ENCODE measurements around the gene ICAM3.
A peak's percentile ranks its signal among the peaks of the same experiment; 100 is the strongest.
"Not testable (repeated sequence)": the region's sequence is repeated elsewhere in the genome, so short reads cannot be mapped to it uniquely, and the experiment has no call there.

ICAM3 gene, protein sequence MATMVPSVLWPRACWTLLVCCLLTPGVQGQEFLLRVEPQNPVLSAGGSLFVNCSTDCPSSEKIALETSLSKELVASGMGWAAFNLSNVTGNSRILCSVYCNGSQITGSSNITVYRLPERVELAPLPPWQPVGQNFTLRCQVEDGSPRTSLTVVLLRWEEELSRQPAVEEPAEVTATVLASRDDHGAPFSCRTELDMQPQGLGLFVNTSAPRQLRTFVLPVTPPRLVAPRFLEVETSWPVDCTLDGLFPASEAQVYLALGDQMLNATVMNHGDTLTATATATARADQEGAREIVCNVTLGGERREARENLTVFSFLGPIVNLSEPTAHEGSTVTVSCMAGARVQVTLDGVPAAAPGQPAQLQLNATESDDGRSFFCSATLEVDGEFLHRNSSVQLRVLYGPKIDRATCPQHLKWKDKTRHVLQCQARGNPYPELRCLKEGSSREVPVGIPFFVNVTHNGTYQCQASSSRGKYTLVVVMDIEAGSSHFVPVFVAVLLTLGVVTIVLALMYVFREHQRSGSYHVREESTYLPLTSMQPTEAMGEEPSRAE

DNA sequence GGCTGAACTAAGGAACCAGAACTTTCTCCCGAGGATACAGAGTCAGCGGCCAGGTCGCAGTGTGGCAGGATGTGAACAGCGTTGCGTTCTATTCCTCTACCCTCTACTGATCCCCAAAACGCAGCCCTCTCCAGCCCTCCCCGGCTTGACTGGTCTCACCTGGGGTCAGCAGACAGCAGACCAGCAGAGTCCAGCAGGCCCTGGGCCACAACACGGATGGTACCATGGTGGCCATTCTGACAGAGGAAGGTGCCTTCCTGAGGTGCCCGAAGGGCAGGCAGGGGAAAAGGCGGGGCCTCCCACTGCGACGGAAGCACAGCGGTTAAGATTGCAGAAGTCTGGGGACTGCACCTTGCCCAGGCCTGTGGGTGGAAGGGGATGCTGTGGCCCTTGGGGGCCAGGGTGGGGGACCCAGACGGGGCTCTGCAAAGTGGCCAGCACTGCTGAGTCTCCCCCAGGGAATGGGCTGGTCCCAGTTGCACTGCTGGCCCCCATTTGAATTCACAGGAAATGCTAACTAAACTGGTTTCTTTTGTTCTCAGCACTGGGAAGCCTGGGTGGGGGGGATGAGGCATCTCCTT lies at the start of gene ICAM3:
Gene ICAM3 (minus strand): TSS at position 245 of the 581 bp plus-strand sequence. CDS start 10 bp downstream, at position 235.
- Histone ChIP-seq H3K27me3 (ENCODE audit: control insufficient read depth, insufficient read depth, low read length) (peaks cover 2% of the 10 kb centered on the region), H3K9me3 (ENCODE audit: control insufficient read depth, insufficient read depth, low read length) (no peaks in the 10 kb centered on the region), H3K4me3 (ENCODE audit: low read depth, low read length) (no peak within 1 kb of the TSS), H3K9ac (ENCODE audit: low read depth, low read length) (no peak within 1 kb of the TSS), H3K36me3 (ENCODE audit: control insufficient read depth, insufficient read depth, low read length) (no peaks in the 10 kb centered on the region), H3K4me1 (ENCODE audit: control insufficient read depth, insufficient read depth, low read length) (peaks cover 5% of the 10 kb centered on the region)

DNA sequence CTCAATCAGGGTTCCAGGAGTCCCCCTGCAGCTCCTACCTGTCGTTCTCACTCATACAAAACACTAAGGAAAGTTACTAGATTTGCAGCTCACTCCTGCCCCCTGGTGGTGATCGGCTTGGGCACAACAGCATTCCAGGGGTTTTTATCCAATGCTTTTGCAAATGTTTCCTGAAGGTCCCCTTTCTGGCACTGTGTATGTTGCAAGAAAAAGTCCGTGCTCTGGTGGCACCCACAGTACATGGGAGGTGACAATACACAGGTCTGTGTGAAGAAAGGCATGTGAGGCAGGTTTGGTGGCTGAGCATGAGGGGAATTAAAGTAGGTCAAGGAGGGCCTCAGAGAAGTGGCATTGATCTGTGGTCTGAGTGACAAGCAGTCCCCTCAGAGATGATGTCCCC lies 49.5 kb upstream of the ICAM3 start:
- H3K4me1 ChIP-seq (ENCODE audit: control insufficient read depth, insufficient read depth, low read length) = no peaks in the 10 kb centered on the region
- no peaks in the 10 kb centered on the region for H3K9me3 ChIP-seq (ENCODE audit: control insufficient read depth, insufficient read depth, low read length)
- H3K36me3 ChIP-seq (ENCODE audit: control insufficient read depth, insufficient read depth, low read length) = peaks cover 17% of the 10 kb centered on the region
- no peak overlapping the region for H3K9ac ChIP-seq (ENCODE audit: low read depth, low read length)
- H3K4me3 ChIP-seq (ENCODE audit: low read depth, low read length) = no peak overlapping the region
- no peaks in the 10 kb centered on the region for H3K27me3 ChIP-seq (ENCODE audit: control insufficient read depth, insufficient read depth, low read length)

DNA sequence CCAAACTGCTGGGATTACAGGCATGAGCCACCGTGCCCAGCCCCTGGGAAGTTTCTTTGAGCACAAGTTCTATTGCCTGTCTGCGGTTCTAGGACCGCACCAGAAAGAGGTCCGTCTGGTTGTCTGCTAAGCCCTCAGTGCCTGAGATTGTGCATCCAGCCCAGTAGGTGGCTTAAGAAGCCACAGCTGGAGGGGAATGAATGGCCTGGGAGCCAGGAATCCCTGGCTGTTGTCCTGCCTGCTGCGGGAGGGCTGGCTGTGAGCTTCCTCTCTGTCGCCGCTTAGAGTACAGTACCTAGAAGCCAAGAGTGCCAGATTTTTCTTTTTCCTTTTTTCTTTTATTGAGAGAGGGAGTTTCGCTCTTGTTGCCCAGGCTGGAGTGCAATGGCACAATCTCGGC lies 45.2 kb upstream of the ICAM3 start:
- Histone ChIP-seq H3K4me3 (ENCODE audit: low read depth, low read length) (no peak overlapping the region), H3K36me3 (ENCODE audit: control insufficient read depth, insufficient read depth, low read length) (no peaks in the 10 kb centered on the region), H3K9me3 (ENCODE audit: control insufficient read depth, insufficient read depth, low read length) (no peaks in the 10 kb centered on the region), H3K4me1 (ENCODE audit: control insufficient read depth, insufficient read depth, low read length) (peaks cover 2% of the 10 kb centered on the region), H3K9ac (ENCODE audit: low read depth, low read length) (no peak overlapping the region), H3K27me3 (ENCODE audit: control insufficient read depth, insufficient read depth, low read length) (no peaks in the 10 kb centered on the region)

DNA sequence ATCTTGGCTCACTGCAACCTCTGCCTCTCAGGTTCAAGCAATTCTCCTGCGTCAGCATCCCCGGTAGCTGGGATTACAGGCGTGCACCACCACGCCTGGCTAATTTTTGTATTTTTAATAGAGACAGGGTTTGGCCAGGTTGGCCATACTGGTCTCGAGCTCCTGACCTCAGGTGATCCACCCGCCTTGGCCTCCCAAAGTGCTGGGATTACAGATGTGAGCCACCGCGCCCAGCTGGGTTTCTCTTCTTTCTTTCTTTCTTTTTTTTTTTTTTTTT lies 43.7 kb upstream of the ICAM3 start:
- H3K9me3 ChIP-seq (ENCODE audit: control insufficient read depth, insufficient read depth, low read length); H3K4me1 ChIP-seq (ENCODE audit: control insufficient read depth, insufficient read depth, low read length); H3K9ac ChIP-seq (ENCODE audit: low read depth, low read length); H3K27me3 ChIP-seq (ENCODE audit: control insufficient read depth, insufficient read depth, low read length); H3K4me3 ChIP-seq (ENCODE audit: low read depth, low read length); H3K36me3 ChIP-seq (ENCODE audit: control insufficient read depth, insufficient read depth, low read length): not testable (repeated sequence)

DNA sequence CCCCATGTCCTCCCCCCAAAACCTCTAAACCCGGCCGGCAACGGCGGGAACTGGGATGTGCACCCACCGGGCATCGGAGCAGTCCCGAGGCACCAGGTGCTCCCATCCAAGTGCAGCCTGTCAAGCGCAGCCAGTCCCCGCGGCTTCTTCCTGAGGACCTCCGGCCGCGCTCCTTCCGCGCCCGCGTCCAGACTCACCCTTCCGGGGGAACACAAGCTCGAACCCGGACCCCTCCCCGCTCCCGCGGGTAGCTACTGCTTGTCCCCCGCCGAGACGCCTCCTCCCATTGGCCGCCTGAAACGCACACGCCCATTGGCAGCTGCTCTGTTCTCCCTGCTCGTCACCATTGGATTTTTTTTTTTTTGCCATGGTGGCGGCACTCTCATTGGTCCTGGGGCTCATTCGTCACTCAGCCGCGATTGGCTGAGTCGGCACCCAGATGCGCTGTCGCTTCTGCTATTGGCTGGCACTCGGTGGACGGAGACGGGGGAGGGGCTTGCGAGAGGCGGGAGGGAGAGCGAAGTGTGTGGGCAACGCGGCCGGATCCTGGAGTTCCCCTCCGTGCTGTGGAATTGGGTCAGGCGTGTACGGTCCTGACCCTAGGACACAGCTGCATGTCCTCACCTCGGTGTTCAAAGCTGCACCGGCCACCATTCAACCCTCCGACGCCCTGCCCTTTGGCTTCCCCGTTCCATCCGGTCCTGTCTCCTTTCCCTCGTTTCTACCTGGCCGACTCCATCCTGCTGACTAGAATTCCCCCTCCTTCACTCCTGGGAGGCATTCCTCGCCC lies 41.1 kb upstream of the ICAM3 start, which contains the start of gene TYK2:
Gene TYK2 (minus strand): TSS at position 260 of the 790 bp plus-strand sequence. CDS start 2,166 bp downstream, outside the sequence.
- peak within 1 kb of the TSS; percentile 95 for H3K4me3 ChIP-seq (ENCODE audit: low read depth, low read length)
- H3K9me3 ChIP-seq (ENCODE audit: control insufficient read depth, insufficient read depth, low read length) = no peaks in the 10 kb centered on the region
- H3K9ac ChIP-seq (ENCODE audit: low read depth, low read length) = peak within 1 kb of the TSS; percentile 87
- peaks cover 9% of the 10 kb centered on the region for H3K36me3 ChIP-seq (ENCODE audit: control insufficient read depth, insufficient read depth, low read length)
- H3K4me1 ChIP-seq (ENCODE audit: control insufficient read depth, insufficient read depth, low read length) = peaks cover 2% of the 10 kb centered on the region
- no peaks in the 10 kb centered on the region for H3K27me3 ChIP-seq (ENCODE audit: control insufficient read depth, insufficient read depth, low read length)

DNA sequence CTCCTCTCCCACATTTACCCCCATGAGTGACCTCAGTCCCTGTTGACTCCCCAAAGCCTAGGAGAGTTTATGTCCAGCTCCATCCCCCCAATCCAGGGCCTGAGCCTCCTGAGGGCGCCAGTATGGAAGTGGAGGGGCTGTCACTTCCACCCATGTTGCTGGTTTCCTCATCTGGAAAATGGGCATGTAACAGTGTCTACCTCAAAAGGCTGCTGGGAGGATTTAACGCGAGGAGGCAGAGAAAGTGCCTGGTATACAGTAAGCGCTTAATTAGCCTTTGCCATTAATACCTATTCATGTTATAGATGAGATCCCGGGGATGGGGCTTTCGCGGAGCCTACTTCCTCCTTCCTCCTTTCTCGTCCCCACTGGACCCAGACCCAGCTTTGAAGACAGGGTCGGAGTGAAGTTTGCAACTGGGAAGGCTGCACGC lies 40.5 kb upstream of the ICAM3 start:
- Histone ChIP-seq H3K9me3 (ENCODE audit: control insufficient read depth, insufficient read depth, low read length) (no peaks in the 10 kb centered on the region), H3K27me3 (ENCODE audit: control insufficient read depth, insufficient read depth, low read length) (no peaks in the 10 kb centered on the region), H3K4me1 (ENCODE audit: control insufficient read depth, insufficient read depth, low read length) (peaks cover 2% of the 10 kb centered on the region), H3K4me3 (ENCODE audit: low read depth, low read length) (peak overlapping the region; percentile 95), H3K9ac (ENCODE audit: low read depth, low read length) (peak overlapping the region; percentile 87), H3K36me3 (ENCODE audit: control insufficient read depth, insufficient read depth, low read length) (peaks cover 9% of the 10 kb centered on the region)

DNA sequence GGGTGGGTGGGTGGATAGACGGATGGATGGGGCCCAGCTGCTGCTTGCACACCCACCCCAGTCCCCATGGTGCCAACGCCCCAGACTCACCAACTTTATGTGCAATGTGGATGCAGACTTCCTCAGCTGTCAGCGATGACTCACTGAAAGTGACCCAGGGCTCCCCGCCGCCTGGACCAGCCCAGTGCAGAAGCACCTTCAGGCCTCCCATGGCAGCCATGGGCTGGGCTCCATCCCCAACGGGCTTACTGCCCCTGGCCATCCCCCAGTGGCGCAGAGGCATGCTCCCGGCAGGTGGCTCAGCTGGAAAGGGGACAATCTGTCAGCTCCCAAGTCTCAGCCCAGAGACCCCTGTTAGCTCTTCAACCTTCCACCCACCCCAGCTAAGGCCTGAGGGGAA lies 38.7 kb upstream of the ICAM3 start:
- Histone ChIP-seq H3K36me3 (ENCODE audit: control insufficient read depth, insufficient read depth, low read length) (peaks cover 9% of the 10 kb centered on the region), H3K9ac (ENCODE audit: low read depth, low read length) (no peak overlapping the region), H3K9me3 (ENCODE audit: control insufficient read depth, insufficient read depth, low read length) (no peaks in the 10 kb centered on the region), H3K4me1 (ENCODE audit: control insufficient read depth, insufficient read depth, low read length) (peaks cover 2% of the 10 kb centered on the region), H3K27me3 (ENCODE audit: control insufficient read depth, insufficient read depth, low read length) (no peaks in the 10 kb centered on the region), H3K4me3 (ENCODE audit: low read depth, low read length) (no peak overlapping the region)

DNA sequence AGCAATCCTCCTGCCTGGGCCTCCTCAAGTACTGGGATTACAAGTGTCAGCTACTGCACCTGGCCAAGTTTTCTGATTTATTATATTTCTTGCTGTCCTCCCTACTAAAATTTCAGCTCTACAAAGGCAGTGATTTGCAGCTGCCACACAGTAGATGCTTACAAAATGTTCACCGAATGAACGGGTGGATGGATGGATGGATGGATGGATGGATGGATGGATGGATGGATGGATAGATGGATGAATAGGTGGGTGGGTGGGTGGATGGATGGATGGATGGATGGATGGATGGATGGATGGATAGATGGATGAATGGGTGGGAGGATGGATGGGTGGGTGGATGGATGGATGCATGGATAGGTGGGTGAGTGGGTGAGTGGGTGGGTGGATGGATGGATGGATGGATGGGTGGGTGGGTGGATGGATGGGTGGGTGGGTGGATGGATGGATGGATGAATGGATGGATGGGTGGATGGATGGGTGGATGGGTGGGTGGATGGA lies 37.8 kb upstream of the ICAM3 start:
- H3K4me1 ChIP-seq (ENCODE audit: control insufficient read depth, insufficient read depth, low read length); H3K9ac ChIP-seq (ENCODE audit: low read depth, low read length); H3K4me3 ChIP-seq (ENCODE audit: low read depth, low read length); H3K36me3 ChIP-seq (ENCODE audit: control insufficient read depth, insufficient read depth, low read length); H3K27me3 ChIP-seq (ENCODE audit: control insufficient read depth, insufficient read depth, low read length); H3K9me3 ChIP-seq (ENCODE audit: control insufficient read depth, insufficient read depth, low read length): not testable (repeated sequence)

DNA sequence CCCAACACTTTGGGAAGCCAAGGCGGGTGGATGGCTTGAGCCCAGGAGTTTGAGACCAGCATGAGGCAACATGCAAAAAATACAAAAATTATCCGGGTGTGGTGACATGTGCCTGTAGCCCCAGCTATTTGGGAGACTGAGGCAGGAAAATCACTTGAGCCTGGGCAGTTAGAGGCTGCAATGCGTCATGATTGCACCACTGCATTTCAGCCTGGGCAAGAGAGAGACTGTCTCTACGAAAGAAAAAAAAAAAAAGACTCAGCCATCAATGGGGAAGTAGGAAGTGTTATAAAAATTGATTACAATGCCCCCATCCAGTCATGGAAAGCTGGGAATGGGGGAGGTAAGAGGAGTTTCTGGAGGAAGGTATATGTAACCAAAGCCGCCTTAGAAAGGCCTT lies 35.5 kb upstream of the ICAM3 start:
- no peaks in the 10 kb centered on the region for H3K27me3 ChIP-seq (ENCODE audit: control insufficient read depth, insufficient read depth, low read length)
- no peak overlapping the region for H3K9ac ChIP-seq (ENCODE audit: low read depth, low read length)
- peaks cover 12% of the 10 kb centered on the region for H3K36me3 ChIP-seq (ENCODE audit: control insufficient read depth, insufficient read depth, low read length)
- H3K9me3 ChIP-seq (ENCODE audit: control insufficient read depth, insufficient read depth, low read length) = no peaks in the 10 kb centered on the region
- H3K4me3 ChIP-seq (ENCODE audit: low read depth, low read length) = no peak overlapping the region
- peaks cover 2% of the 10 kb centered on the region for H3K4me1 ChIP-seq (ENCODE audit: control insufficient read depth, insufficient read depth, low read length)

DNA sequence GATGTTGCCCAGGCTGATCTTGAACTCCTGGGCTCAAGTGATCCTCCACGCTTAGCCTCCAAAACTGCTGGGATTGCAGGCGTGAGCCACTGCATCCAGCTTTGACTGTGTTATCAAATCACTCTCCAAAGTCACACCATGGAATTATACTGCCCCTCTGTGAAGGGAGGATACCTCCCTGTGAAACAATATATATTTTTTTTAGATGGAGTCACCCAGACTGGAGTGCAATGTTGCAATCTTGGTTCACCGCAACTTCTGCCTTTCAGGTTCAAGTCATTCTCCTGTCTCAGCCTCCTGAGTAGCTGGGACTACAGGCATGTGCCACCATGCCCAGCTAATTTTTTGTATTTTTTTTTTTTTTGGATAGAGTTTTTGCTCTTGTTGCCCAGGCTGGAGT lies 33.3 kb upstream of the ICAM3 start:
- Histone ChIP-seq H3K4me3 (ENCODE audit: low read depth, low read length) (no peak overlapping the region), H3K4me1 (ENCODE audit: control insufficient read depth, insufficient read depth, low read length) (no peaks in the 10 kb centered on the region), H3K9ac (ENCODE audit: low read depth, low read length) (no peak overlapping the region), H3K27me3 (ENCODE audit: control insufficient read depth, insufficient read depth, low read length) (no peaks in the 10 kb centered on the region), H3K9me3 (ENCODE audit: control insufficient read depth, insufficient read depth, low read length) (no peaks in the 10 kb centered on the region), H3K36me3 (ENCODE audit: control insufficient read depth, insufficient read depth, low read length) (peaks cover 7% of the 10 kb centered on the region)

DNA sequence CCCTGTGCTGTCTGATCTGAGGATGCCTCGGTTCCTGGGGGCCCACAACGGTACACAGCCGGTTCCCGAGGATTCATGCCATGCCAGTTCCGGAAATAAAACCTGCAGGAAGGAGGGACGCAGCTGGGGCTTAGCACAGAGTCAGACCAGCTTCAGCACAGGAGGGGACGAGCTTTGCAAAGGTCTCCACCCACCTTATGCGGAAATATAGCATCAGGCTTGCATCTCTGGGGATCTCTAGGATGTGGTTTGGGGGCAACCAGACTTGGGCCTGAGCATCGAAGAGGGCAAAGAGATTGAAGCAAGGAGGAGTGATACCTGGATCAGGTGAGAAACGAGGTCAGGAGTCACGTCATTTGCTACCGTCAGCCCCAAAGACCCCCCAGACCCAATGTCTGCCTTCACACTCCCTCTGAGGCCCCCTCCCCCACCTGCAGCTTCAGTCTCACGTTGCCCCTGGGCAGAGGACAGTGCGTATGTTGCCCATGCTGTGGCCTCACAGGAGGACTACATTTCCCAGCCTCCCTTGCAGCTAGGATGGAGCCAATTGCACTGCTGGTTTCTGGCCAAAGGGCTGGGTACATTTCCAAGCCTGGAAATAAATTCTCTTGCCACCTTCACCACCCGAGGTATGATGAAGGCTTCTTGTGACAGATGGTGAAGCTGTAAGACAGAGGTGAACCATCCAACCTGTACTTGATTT lies 28.8 kb upstream of the ICAM3 start:
- Histone ChIP-seq H3K9ac (ENCODE audit: low read depth, low read length) (no peak overlapping the region), H3K4me3 (ENCODE audit: low read depth, low read length) (no peak overlapping the region), H3K36me3 (ENCODE audit: control insufficient read depth, insufficient read depth, low read length) (peaks cover 35% of the 10 kb centered on the region), H3K27me3 (ENCODE audit: control insufficient read depth, insufficient read depth, low read length) (no peaks in the 10 kb centered on the region), H3K9me3 (ENCODE audit: control insufficient read depth, insufficient read depth, low read length) (no peaks in the 10 kb centered on the region), H3K4me1 (ENCODE audit: control insufficient read depth, insufficient read depth, low read length) (no peaks in the 10 kb centered on the region)

Measured in iPS-15b (cell line).